Loucy (cell line): ENCODE results near the gene B9D2.
A peak's percentile ranks its signal among the peaks of the same experiment; 100 is the strongest.

Experiments
- H2AFZ ChIP-seq: fragments of 200-600 bp; sonication (generic); 2 replicates; pipeline ENCODE4 v1.6.0; 2016; ENCODE audit warnings: antibody characterized with exemption, mild to moderate bottlenecking, low read length, moderate library complexity
- H3F3A ChIP-seq: fragments of 200-600 bp; 2 replicates; pipeline ENCODE4 v1.6.0; 2016; ENCODE audit warnings: antibody characterized with exemption, low read depth, mild to moderate bottlenecking
- H3K27me3 ChIP-seq: fragments of 200-600 bp; sonication (generic); 2 replicates; pipeline ENCODE4 v1.6.1; 2014; ENCODE audit warnings: low read length, mild to moderate bottlenecking; ENCODE audit not compliant: insufficient read depth, poor library complexity, severe bottlenecking
- H3K36me3 ChIP-seq: fragments of 200-600 bp; sonication (generic); 2 replicates; pipeline ENCODE4 v1.6.1; 2016; ENCODE audit warnings: low read length; ENCODE audit not compliant: insufficient read depth
- H3K4me1 ChIP-seq: fragments of 200-600 bp; sonication (generic); 2 replicates; pipeline ENCODE4 v1.5.1; 2014; ENCODE audit warnings: low read length, mild to moderate bottlenecking; ENCODE audit not compliant: insufficient read depth, poor library complexity, severe bottlenecking
- H3K4me2 ChIP-seq: fragments of 200-600 bp; sonication (generic); 2 replicates; pipeline ENCODE4 v1.6.0; 2014; ENCODE audit warnings: antibody characterized with exemption, low read length, low read depth, mild to moderate bottlenecking; ENCODE audit not compliant: poor library complexity, severe bottlenecking
- H3K4me3 ChIP-seq: fragments of 200-600 bp; sonication (generic); 2 replicates; pipeline ENCODE4 v1.5.1; 2014; ENCODE audit warnings: low read length, mild to moderate bottlenecking, mixed read lengths; ENCODE audit not compliant: poor library complexity, severe bottlenecking
- H3K79me2 ChIP-seq: fragments of 200-600 bp; sonication (generic); 2 replicates; pipeline ENCODE4 v1.6.1; 2014; ENCODE audit warnings: low read length; ENCODE audit not compliant: insufficient read depth
- H3K9ac ChIP-seq: fragments of 200-600 bp; sonication (generic); 2 replicates; pipeline ENCODE4 v1.6.0; 2014; ENCODE audit warnings: mild to moderate bottlenecking, low read depth, low read length, moderate library complexity; ENCODE audit not compliant: poor library complexity, severe bottlenecking
- H3K9me2 ChIP-seq: fragments of 200-600 bp; sonication (generic); replicated peaks from 2 replicates; pipeline ENCODE4 v1.6.1; 2016; ENCODE audit warnings: low read depth, low read length, mixed read lengths
- H3K9me3 ChIP-seq: fragments of 200-600 bp; sonication (generic); 2 replicates; pipeline ENCODE4 v1.6.1; 2014; ENCODE audit warnings: mild to moderate bottlenecking, antibody characterized with exemption, low read length, low read depth; ENCODE audit not compliant: insufficient read depth
- H4K20me1 ChIP-seq: fragments of 200-600 bp; sonication (generic); 2 replicates; pipeline ENCODE4 v1.6.0; 2014; ENCODE audit warnings: antibody characterized with exemption, low read length, mild to moderate bottlenecking; ENCODE audit not compliant: insufficient read depth, poor library complexity, severe bottlenecking
- EZH2phosphoT487 ChIP-seq: fragments of 200-600 bp; IDR thresholded peaks from 2 replicates; pipeline ENCODE4 v1.6.1; 2018; ENCODE audit warnings: antibody characterized with exemption, mild to moderate bottlenecking, moderate library complexity, borderline replicate concordance
- TF ChIP-seq, protein P1 (sequence below): fragments of 200-600 bp; sonication (generic); conservative IDR thresholded peaks from 2 replicates; pipeline ENCODE4 v1.5.1; 2014; ENCODE audit warnings: mild to moderate bottlenecking, antibody characterized with exemption, low read length

The B9D2 gene

DNA sequence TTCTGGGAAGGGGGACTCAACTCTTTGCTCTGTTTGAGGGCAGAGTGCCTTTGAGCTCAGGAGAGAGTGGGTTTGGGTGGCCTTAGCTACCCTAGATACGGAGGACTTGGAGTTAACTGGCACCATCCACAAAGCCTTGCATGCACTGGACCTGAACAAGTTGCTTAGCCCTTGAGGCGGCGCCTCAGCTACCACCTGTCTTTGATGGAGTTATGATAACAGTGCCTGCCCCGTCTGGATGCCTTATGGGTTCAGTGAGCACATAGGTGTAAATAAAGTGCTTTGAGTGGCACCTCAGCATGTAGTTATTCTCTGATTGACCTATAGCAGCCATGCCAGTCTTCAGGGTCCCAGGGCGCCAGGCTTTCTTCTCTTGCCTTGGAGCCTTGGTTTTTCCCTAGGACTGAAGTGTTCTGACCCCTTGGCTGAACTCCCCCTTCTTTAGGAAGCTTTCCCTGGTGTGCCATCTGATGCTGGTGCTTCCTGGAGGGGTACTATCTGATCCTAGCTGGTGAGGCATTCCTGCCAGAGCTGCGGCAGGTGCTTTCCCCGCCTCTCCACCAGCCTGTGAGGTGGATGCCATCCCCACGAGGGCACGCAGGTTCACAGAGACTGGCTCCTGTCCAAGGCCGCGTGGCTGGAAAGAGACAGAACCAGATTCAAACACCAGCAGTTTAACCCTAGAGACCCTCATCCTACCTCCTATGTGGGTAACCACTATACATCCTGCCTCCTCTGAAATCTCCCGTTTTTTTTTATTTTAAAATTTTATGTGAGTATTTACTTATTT is 39.4 kb upstream of the B9D2 start:
- peaks cover 3% of the 10 kb centered on the region for H4K20me1 ChIP-seq
- no peak overlapping the region for H2AFZ ChIP-seq
- no peaks in the 10 kb centered on the region for H3K9me3 ChIP-seq
- H3F3A ChIP-seq: no peaks in the 10 kb centered on the region
- H3K4me1 ChIP-seq: peaks cover 9% of the 10 kb centered on the region
- H3K4me3 ChIP-seq: no peak overlapping the region
- peaks cover 29% of the 10 kb centered on the region for H3K79me2 ChIP-seq
- no peak overlapping the region for H3K4me2 ChIP-seq
- H3K27me3 ChIP-seq: no peaks in the 10 kb centered on the region
- peak overlapping the region; percentile 32 for H3K9ac ChIP-seq
- no peaks in the 10 kb centered on the region for H3K36me3 ChIP-seq
- H3K9me2 ChIP-seq: no peaks in the 10 kb centered on the region
- TF ChIP-seq, protein P1, sequence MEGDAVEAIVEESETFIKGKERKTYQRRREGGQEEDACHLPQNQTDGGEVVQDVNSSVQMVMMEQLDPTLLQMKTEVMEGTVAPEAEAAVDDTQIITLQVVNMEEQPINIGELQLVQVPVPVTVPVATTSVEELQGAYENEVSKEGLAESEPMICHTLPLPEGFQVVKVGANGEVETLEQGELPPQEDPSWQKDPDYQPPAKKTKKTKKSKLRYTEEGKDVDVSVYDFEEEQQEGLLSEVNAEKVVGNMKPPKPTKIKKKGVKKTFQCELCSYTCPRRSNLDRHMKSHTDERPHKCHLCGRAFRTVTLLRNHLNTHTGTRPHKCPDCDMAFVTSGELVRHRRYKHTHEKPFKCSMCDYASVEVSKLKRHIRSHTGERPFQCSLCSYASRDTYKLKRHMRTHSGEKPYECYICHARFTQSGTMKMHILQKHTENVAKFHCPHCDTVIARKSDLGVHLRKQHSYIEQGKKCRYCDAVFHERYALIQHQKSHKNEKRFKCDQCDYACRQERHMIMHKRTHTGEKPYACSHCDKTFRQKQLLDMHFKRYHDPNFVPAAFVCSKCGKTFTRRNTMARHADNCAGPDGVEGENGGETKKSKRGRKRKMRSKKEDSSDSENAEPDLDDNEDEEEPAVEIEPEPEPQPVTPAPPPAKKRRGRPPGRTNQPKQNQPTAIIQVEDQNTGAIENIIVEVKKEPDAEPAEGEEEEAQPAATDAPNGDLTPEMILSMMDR: no peak
- TF ChIP-seq EZH2phosphoT487: no peak

DNA sequence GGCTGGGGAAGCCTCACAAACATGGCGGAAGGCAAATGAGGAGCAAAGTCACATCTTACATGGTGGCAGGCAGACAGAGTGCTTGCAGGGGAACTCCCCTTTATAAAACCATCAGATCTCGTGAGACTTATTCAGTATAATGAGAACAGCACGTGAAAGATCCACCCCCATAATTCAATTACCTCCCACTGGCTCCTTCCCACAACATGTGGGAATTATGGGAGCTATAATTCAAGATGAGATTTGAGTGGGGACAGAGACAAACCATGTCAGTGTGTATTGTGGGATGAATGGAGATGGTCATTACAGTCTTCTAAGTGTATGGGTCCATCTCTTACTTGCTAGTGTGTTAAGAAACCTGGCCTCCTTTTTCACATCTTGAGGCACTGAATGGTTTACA is 38.1 kb upstream of the B9D2 start:
- Histone ChIP-seq H2AFZ (no peak overlapping the region), H3K27me3 (no peaks in the 10 kb centered on the region), H3F3A (no peaks in the 10 kb centered on the region), H3K9ac (no peak overlapping the region), H4K20me1 (peaks cover 3% of the 10 kb centered on the region), H3K79me2 (peaks cover 38% of the 10 kb centered on the region), H3K4me2 (no peak overlapping the region), H3K4me1 (peaks cover 11% of the 10 kb centered on the region), H3K4me3 (no peak overlapping the region), H3K36me3 (no peaks in the 10 kb centered on the region), H3K9me3 (no peaks in the 10 kb centered on the region), H3K9me2 (no peaks in the 10 kb centered on the region)
- TF ChIP-seq, protein P1: no peak
- TF ChIP-seq EZH2phosphoT487: no peak

DNA sequence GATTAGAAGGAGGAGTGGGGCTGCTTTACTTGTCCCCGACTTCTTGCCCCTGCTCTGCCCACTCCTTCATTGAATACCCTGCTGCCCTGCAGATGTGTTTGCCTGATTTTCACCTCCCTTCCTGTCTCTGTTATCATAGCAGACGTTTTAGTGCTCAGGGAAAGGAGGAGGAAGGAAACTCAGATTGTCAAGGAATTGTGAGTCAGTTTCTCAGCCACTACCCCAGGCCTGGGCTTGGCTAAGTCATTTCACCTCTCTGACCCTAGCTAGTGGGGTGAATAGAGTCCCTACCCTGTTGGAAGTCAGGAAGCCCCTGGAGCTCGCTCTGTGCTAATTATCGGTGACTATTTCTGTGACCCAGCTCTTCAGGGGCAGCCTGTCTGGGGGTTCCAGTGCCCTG is 37.5 kb upstream of the B9D2 start:
- H4K20me1 ChIP-seq: peaks cover 3% of the 10 kb centered on the region
- no peak overlapping the region for H3K4me3 ChIP-seq
- H3K79me2 ChIP-seq: peaks cover 43% of the 10 kb centered on the region
- TF ChIP-seq EZH2phosphoT487: no peak
- TF ChIP-seq, protein P1: no peak
- no peaks in the 10 kb centered on the region for H3K9me3 ChIP-seq
- peak overlapping the region; percentile 24 for H3K4me2 ChIP-seq
- no peaks in the 10 kb centered on the region for H3F3A ChIP-seq
- H3K27me3 ChIP-seq: no peaks in the 10 kb centered on the region
- no peaks in the 10 kb centered on the region for H3K36me3 ChIP-seq
- no peak overlapping the region for H3K9ac ChIP-seq
- no peak overlapping the region for H2AFZ ChIP-seq
- H3K4me1 ChIP-seq: peaks cover 11% of the 10 kb centered on the region
- no peaks in the 10 kb centered on the region for H3K9me2 ChIP-seq
